Measurements from ENCODE around the gene VPS26C.

DNA sequence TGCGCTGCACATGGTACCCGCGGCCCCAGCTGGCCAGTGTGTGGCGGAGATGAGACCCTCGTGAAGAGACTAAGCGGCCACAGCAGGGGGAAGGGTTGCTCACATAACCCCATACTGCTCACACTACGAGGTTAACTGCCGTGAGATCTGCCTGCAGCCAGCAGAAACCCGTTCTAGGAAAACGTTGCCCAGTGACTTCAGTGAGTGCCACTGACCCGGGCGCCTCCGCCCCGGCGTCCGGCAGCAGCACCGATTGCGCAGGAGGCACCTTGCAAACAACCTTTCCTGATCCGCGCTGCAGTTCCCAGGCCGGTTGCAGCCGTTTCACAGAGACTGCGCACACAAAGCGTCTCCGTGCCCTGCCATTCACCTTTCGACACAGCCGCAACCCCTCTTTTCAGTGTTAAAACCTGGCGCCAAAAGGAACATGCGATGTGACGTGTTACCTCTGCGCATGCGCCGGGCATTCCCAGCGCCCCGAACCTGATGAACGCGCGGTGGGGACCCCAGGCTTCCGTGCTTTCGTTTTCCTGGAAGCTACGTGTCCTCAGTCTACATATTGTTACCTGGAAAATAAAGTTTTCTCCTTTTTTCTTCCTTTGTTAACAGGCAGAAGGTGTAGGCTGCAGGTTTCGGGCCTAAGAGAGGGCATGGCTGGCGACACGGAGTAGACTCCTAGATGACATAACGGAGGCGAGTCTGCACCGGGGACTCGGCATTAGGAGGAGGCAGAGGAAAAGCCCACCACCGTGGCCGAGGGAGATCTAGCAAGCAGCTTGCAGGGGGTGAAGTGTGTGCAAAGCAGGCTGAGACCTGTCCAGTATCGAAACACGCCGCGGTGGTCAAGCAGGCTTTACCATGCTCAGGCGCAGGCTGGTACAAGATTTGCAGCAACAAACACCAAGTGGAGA is 8.9 kb downstream of the VPS26C start:
- TF ChIP-seq, protein P1, sequence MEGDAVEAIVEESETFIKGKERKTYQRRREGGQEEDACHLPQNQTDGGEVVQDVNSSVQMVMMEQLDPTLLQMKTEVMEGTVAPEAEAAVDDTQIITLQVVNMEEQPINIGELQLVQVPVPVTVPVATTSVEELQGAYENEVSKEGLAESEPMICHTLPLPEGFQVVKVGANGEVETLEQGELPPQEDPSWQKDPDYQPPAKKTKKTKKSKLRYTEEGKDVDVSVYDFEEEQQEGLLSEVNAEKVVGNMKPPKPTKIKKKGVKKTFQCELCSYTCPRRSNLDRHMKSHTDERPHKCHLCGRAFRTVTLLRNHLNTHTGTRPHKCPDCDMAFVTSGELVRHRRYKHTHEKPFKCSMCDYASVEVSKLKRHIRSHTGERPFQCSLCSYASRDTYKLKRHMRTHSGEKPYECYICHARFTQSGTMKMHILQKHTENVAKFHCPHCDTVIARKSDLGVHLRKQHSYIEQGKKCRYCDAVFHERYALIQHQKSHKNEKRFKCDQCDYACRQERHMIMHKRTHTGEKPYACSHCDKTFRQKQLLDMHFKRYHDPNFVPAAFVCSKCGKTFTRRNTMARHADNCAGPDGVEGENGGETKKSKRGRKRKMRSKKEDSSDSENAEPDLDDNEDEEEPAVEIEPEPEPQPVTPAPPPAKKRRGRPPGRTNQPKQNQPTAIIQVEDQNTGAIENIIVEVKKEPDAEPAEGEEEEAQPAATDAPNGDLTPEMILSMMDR (conservative IDR thresholded peaks at IDR 0.05; ENCODE audit: low read length) = no peak
- no peak for TF ChIP-seq EZH2phosphoT487 (IDR thresholded peaks at IDR 0.05; ENCODE audit: borderline replicate concordance)
